Activated CD4-positive, alpha-beta T cell treated with anti-CD3 and anti-CD28 coated beads, Interleukin-10, Interleukin-2, amounts not matched to agents 100 ng/mL and 50 ng/mL, durations not matched to agents 16 hours and 8 hours (primary cell): Measurements from ENCODE around the gene TEDC2.
"Not testable (repeated sequence)": the region's sequence is repeated elsewhere in the genome, so short reads cannot be mapped to it uniquely, and the experiment has no call there.

Source experiments
- DNase-seq: peaks from one replicate; pipeline ENCODE4 v3.0.0-alpha.2; 2020

Gene TEDC2

DNA sequence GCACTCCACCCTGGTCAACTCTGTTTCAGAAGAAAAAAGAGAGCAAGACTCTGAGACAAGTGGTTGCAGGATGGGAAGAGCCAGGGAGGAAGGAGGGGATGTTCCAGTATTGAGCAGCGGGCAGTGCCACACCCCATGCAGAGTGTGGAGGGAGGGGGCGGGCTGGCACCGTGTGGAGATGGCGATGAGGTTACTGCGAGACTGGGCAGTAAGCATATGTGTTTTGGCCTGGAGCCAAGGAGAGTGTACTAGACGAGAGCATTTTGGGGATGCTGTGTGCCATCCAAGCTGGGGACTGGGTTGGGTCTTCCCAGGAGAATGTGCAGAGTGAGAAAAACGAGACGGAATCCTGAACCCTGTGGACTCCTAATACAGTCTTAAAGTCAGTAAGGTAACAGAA, 18.4 kb downstream of the TEDC2 start:
- DNase-seq = no peak

GRCh38 chr16:2479996-2480395, 20.1 kb downstream of the TEDC2 start:
- not testable (repeated sequence) for DNase-seq

DNA sequence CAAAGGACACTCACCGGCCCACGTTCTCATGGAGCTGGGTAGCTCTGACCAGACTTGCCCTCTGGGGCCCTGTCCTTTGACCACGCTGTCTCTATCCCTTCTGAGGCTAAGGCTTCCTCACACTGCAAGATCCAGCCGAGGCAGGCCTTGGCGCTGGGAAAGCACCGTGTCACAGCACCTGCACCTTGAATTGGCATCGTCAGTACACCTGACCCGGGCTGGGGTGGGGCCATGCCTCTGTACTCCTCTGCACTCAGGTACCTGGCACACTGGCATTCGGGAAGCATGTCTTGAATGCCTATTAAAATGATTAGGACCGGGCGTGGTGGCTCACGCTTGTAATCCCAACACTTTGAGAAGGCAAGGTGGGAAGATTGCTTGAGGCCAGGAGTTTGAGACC, 21.0 kb downstream of the TEDC2 start:
- DNase-seq = no peak

DNA sequence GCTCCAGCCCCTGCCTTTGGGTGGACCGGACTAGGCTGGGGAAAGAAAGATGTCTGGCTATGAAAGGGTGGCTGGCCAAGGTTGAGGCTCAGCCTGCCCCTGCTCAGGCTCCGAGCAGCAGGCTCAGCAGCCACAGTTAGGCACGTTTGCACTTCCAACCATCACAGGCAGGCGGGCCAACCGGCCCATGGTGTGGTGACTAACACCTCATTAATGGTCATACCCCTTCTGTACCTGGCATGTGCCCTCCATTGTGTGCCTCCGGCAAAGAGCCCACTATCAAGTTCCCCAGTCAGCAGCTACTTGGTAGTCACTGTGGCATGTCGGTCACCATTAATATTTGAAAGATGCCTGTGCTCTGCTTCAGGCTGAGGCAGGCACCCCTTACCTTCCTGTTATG, 21.8 kb downstream of the TEDC2 start:
- DNase-seq = no peak

DNA sequence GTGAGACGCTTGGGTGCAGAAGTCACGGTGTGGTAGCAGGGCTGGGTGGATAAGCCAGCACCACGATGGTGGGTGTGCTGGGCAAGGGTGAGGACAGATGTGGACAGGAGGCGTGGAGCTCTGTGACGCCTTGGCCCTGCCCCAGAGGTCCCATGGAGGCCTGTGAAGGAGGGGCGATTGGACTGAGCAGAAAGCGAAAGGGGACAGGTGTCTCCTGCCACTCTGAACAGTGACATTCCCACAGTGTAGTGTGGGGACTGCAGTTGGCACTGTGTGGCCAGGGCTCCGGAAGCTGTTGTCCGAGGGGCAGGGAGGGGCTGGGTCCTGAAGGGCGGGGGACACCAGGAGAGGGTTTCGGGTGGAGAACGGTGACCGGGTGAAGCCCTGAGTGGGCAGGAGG, 22.3 kb downstream of the TEDC2 start:
- DNase-seq = no peak

GRCh38 chr16:2482708-2483534, 23.0 kb downstream of the TEDC2 start:
- no peak for DNase-seq

GRCh38 chr16:2483939-2484897, 24.3 kb downstream of the TEDC2 start:
- no peak for DNase-seq

DNA sequence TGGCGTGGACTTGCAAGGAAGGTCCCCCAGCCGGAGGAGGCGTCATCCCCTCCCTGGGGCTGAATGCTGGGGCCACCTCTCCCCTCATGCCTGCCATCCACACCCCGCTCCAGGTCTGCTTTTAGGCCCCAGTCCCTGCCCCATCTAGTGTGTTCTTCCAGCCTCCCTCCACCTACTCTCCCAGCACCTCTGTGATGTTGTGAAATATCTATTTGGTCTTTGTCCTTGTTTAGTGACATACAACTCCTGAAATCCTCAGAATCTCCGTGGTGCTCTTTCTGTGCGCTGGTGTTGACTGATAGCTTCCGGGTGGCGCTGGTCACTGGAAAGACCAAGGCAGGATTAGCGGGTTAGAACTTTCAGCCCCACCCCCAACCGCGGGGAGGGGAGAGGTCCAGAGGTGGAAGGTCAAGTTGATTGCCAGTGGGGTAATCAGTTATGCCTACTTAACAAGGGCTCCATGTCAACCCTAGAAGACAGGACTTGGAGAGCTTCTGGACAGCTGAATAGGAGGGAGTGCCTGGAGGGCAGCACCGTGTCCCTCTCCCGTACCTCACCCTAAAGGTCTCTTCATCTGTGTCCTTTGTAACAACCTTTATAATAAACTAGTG, 25.1 kb downstream of the TEDC2 start:
- no peak for DNase-seq

- no peak for DNase-seq
These were observed 26.1 kb downstream of the TEDC2 start for GRCh38 chr16:2485811-2486507.

- peak; percentile 75 for DNase-seq
These were observed 27.0 kb downstream of the TEDC2 start for GRCh38 chr16:2486645-2487516.

DNA sequence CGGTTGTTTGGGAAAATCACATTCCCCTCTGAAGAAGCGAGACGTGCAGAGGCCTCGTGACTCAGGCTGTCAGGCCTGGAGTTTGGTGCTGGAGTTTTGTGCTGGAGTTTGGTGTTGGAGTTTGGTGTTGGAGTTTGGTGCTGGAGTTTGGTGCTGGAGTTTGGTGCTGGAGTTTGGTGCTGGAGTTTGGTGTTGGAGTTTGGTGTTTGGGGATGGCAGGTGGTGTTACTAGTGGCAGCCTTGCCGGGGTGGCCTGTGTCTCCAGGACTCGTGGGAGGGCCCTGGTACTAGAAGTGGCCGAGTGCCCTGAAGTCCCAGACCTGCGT, 27.6 kb downstream of the TEDC2 start:
- no peak for DNase-seq

DNA sequence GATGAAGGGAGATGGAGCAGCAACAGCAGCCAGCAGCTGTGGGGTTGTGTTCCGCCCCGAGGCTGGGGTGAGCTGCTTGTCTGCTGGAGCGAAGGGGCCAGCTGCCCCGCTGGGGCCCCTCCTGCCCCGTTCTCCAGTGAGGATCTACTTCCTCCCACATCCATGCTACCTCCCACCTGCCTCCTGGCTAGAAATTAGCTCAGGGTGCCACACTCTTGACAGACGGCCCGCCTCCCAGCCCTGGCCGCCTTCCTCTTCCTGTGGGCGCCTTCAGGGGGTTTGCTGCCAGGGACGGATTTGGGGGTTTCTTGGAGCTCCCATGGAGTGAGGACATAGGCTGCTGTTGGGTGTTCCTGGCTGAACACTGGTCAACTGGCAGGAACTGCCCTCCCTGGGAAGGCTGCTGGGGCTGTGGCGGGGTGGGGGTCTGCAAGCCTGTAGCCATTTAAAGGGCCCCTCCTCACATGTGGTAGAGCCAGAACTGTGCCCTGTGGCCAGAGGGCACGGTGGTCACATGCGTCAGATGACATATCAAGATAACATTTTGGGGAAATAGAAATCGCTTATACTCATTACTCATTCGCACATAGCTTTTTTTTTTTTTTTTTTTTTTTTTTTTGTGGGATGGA, 28.1 kb downstream of the TEDC2 start:
- DNase-seq = no peak

DNA sequence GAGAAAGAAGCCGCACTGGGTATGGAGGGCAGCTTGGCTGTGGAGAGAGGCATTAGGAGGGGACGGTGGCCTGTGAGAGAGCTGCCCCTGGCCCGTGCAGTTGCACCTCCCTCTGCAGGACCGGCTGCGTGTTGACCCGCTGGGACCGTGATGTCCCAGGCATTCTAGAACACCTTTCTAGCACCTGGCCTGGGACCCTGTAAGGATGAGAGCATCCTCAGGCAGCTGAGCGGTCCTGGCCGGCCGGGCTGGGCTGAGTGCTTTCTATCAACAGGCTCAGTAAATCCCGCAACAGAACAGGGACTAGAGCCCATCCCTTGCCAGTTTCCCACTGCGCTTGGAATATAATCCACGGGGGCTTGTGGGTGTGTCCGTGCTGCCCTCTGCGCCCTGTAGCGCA, 29.7 kb downstream of the TEDC2 start:
- no peak for DNase-seq

DNA sequence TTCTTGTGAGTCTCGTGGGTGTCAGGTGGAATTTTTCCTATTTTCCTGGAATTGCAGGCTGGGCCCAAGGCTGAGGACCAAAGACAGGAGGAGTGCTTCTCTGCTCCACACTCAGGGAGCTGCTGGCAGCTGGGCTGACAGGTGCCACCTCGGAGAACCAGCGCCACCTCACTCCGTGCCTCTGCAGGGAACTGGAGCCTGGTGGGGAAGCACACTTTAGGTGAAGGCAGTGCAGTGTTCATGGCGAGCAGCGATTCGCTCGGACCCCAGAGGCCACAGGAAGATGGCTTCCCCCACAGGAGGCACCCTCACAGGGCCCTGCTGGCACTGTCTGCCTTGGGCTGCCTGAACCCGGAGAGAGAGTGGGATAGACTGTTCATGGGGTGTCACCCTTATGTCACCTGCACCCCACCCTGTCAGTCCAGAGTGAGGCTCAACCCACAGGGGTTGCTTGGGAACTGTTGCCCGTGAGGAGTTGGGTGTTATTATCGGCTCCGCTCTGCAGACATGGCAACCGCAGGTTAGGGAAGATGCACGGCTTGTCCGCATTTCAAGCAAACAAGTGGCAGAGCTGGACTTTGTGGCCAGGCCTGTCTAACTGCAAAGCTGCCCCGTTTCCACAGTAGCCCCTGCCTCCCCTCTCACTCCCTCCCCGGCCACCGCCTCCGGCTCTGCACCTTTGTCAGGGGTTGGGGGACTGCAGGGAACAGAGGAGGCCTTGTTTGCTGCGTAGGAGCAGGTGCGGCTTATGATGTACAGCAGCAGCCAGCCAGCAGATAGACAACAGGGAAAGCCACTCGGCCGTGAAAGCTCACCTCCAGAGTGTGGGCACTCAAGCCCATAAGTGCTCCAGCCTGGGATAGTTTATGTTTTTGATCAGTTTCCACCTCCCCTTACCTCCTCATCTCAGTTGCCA, 30.5 kb downstream of the TEDC2 start:
- no peak for DNase-seq

GRCh38 chr16:2492292-2492691, 32.4 kb downstream of the TEDC2 start:
- DNase-seq = no peak

DNA sequence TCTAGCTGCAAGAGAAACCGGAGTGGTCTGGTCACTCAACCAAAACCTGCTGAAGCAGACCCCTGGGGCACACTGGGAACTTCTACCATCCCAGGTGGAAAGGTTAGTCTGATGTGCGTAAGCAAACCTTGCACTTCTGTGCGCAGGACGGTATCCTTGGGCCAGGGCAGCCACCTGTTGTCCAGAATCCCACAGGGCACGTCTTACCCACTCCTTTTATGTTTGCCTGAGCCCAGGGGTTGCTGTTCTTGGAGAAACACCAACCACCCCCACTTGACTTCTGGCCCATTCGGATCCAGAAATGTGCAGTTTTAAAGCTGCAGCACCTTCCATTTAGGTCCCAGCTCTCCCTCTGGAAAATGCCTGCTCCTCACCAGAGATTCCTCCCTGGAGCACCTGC, 33.7 kb downstream of the TEDC2 start:
- no peak for DNase-seq

- DNase-seq = no peak
These were observed 34.7 kb downstream of the TEDC2 start for GRCh38 chr16:2494616-2495015.

- no peak for DNase-seq
These were observed 35.1 kb downstream of the TEDC2 start for GRCh38 chr16:2495041-2495440.

DNA sequence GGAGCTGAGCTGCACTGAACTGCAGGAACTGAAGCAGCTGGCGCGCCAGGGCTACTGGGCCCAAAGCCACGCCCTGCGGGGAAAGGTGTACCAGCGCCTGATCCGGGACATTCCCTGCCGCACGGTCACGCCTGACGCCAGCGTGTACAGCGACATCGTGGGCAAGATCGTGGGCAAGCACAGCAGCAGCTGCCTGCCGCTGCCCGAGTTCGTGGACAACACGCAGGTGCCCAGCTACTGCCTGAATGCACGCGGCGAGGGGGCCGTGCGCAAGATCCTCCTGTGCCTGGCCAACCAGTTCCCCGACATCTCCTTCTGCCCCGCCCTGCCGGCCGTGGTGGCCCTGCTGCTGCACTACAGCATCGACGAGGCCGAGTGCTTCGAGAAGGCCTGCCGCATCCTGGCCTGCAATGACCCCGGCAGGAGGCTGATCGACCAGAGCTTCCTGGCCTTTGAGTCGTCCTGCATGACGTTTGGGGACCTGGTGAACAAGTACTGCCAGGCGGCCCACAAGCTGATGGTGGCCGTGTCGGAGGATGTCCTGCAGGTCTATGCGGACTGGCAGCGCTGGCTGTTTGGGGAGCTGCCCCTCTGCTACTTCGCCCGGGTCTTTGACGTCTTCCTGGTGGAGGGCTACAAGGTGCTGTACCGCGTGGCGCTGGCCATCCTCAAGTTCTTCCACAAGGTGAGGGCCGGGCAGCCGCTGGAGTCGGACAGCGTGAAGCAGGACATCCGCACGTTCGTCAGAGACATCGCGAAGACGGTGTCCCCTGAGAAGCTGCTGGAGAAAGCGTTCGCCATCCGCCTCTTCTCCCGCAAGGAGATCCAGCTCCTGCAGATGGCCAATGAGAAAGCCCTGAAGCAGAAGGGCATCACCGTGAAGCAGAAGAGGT, 36.6 kb downstream of the TEDC2 start:
- DNase-seq = no peak
